Upper lobe of right lung (tissue), 1 donor: ENCODE measurements around the gene ZIK1. TPM values are rescaled to one million over a fixed set of nuclear protein-coding genes. Genes with fewer than 3 reads are reported as not detected.

Source experiments
- ATAC-seq: fragments of 200-7000 bp; cut with Tn5 transposase; one replicate; pipeline ENCODE4 v1.9.1; 2020; ENCODE audit warnings: mild to moderate bottlenecking, moderate library complexity
- DNase-seq: peaks from one replicate; pipeline ENCODE4 v3.0.0-alpha.2; 2020
- H3K27ac ChIP-seq: fragments of 200-600 bp; one replicate; pipeline ENCODE4 v1.8.0; 2022
- H3K27me3 ChIP-seq: fragments of 200-600 bp; one replicate; pipeline ENCODE4 v1.8.0; 2022; ENCODE audit warnings: mild to moderate bottlenecking
- H3K36me3 ChIP-seq: fragments of 200-600 bp; one replicate; pipeline ENCODE4 v1.8.0; 2022
- H3K4me1 ChIP-seq: fragments of 200-600 bp; one replicate; pipeline ENCODE4 v1.8.0; 2022
- H3K4me3 ChIP-seq: fragments of 200-600 bp; one replicate; pipeline ENCODE4 v1.8.0; 2022; ENCODE audit warnings: mild to moderate bottlenecking
- H3K9me3 ChIP-seq: fragments of 200-600 bp; one replicate; pipeline ENCODE4 v1.8.0; 2022
- intact Hi-C: fragments of 100-400 bp; cut with DNase I; formaldehyde crosslinking; loops from one replicate; pipeline ENCODE4 v1.11.0; 2022
- long read RNA-seq: library from polyadenylated mRNA; unstranded; transcript quantifications from one replicate; pipeline ENCODE4 v2.0.0, GENCODE V29; 2021
- total RNA-seq: library from RNA; stranded (reverse); fragmentation: NEBNext Ultra II Directional; extraction: Animal tissue kit (Norgen Biotek cat#: 25700); gene quantifications from one replicate; pipeline ENCODE4 v1.2.1, GENCODE V29; 2021
- TF ChIP-seq, protein P1 (sequence below): fragments of 200-600 bp; IDR thresholded peaks from one replicate; pipeline ENCODE4 v1.8.0; 2022; ENCODE audit warnings: antibody characterized with exemption
- donor health status: DM: no; HTN: yes; CAD: no; lungs with severe emphysema.

Gene ZIK1
- 2.9 TPM for total RNA-seq
- long read RNA-seq, partial matches to known transcripts = 0 of 4 reads
- long read RNA-seq, other reads (novel, unspliced or antisense) = 1 of 4 reads

DNA sequence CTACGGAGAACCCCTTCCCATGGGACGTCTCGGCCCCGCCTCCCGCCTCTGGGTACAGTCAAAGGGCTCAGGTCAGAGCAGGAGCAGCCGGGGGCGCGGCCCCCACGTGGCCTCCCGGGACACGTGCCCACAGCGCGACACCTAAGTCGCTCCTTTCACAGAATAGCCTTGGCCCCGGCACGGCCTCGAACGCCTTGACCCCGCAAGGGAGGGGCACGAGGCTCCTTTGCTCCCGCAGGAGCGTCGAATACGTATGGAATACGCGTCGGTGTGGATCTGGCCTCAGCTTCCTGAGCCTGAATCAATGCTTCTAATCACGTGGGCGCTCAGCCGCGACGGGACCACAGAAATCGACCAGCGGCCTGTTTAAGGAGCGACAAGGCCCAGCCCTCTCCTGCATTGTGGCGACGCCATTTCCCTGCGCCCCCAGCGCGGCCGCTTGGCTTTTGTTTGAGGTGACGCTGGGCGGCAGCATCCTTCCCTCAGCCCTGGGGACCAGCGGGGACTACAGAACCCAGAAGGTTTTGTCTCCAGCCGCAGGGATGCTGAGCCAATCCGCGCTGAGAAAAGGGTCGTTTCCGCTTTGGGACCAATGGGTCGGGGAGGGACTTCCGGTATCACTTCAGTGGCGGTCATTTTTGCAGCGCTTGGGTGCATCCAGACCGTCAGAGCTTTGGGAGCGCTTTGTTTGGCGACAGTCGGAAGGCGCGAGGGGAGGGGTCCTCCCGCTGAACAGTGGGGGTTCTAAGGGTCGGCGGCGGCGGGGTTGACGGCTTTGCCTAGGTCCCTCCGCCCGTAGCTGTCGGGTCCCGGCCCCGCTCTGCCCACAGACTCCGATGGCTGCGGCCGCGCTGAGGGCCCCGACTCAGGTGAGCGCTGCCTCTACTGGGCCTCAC, at the start of gene ZIK1:
Gene ZIK1, plus strand, starts transcription at position 625 of the 896 bp plus-strand sequence. Its CDS starts 212 bp downstream, at position 837.
- H3K36me3 ChIP-seq = no peaks in the 10 kb centered on the region
- peak; percentile 86 for DNase-seq
- peak within 1 kb of the TSS; percentile 33 for H3K27ac ChIP-seq
- TF ChIP-seq, protein P1, sequence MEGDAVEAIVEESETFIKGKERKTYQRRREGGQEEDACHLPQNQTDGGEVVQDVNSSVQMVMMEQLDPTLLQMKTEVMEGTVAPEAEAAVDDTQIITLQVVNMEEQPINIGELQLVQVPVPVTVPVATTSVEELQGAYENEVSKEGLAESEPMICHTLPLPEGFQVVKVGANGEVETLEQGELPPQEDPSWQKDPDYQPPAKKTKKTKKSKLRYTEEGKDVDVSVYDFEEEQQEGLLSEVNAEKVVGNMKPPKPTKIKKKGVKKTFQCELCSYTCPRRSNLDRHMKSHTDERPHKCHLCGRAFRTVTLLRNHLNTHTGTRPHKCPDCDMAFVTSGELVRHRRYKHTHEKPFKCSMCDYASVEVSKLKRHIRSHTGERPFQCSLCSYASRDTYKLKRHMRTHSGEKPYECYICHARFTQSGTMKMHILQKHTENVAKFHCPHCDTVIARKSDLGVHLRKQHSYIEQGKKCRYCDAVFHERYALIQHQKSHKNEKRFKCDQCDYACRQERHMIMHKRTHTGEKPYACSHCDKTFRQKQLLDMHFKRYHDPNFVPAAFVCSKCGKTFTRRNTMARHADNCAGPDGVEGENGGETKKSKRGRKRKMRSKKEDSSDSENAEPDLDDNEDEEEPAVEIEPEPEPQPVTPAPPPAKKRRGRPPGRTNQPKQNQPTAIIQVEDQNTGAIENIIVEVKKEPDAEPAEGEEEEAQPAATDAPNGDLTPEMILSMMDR = no peak
- peak; percentile 93 for ATAC-seq
- H3K4me3 ChIP-seq = peak within 1 kb of the TSS; percentile 65
- peaks cover 25% of the 10 kb centered on the region for H3K9me3 ChIP-seq
- H3K4me1 ChIP-seq = peaks cover 14% of the 10 kb centered on the region
- no peaks in the 10 kb centered on the region for H3K27me3 ChIP-seq
- intact Hi-C loops = no loop called here

DNA sequence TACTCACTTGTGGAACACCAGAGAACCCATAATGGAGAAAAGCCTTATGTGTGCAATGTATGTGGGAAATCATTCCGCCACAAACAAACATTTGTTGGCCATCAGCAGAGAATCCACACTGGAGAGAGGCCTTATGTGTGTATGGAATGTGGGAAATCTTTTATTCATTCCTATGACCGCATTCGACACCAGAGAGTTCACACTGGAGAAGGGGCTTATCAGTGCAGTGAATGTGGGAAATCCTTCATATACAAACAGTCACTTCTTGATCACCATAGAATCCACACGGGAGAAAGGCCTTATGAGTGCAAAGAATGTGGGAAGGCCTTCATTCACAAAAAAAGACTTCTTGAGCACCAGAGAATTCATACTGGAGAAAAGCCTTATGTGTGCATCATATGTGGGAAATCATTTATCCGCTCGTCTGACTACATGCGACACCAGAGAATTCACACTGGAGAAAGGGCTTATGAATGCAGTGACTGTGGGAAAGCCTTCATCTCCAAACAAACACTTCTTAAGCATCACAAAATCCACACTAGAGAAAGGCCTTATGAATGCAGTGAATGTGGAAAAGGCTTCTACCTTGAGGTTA, 45.9 kb upstream of the ZIK1 start:
- H3K9me3 ChIP-seq = peaks cover 100% of the 10 kb centered on the region
- TF ChIP-seq, protein P1 = no peak
- no peak for ATAC-seq

DNA sequence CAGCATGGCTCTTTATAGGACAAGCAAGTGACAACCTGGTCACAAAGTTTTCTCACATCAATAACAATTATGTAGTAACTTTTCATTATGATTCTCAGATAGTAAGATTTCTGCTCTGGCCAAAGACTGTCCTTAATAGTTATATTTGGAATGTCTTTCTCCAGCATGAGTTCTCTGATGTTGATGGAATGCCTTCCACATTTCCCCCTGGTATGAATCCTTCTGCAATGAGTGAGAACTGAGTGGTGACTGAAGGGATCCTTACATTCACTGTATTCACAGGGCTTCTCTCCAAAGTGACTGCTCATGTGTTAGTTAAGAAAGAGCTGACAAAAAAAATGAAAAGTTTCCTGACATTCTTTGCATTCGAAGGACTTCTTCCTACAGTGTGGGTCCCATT, 37.4 kb upstream of the ZIK1 start:
- no peak for DNase-seq
- Histone ChIP-seq H3K36me3 (peaks cover 46% of the 10 kb centered on the region), H3K27me3 (no peaks in the 10 kb centered on the region), H3K27ac (no peak overlapping the region), H3K4me3 (no peak overlapping the region), H3K4me1 (no peaks in the 10 kb centered on the region), H3K9me3 (peaks cover 91% of the 10 kb centered on the region)
- TF ChIP-seq, protein P1 = no peak
- intact Hi-C loops = no loop called here
- no peak for ATAC-seq

More for the DNA sequence above, 45.9 kb upstream of the ZIK1 start:
- intact Hi-C loops = no loop called here
- no peak for DNase-seq
- H3K27me3 ChIP-seq = no peaks in the 10 kb centered on the region
- no peak overlapping the region for H3K27ac ChIP-seq
- no peak overlapping the region for H3K4me3 ChIP-seq
- no peaks in the 10 kb centered on the region for H3K4me1 ChIP-seq
- peaks cover 37% of the 10 kb centered on the region for H3K36me3 ChIP-seq

DNA sequence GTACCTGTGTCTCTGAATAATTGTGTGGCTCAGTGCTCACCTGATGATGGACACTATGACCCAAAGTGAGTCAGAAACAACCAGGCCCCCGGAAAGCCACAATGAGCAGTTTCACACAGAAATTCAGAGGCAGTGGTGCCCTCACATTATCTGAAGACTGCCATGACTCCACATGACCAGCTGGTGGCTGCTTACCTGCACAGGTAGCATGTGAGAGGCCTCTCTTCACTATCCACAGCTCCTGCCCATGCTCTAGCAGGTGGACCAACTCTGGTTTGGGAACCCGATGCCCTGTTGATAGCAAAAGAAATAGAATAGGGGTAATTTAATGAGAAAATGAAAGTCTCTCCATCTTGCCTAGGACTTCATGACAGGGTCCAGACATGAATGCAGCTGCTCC, 31.5 kb upstream of the ZIK1 start:
- H3K4me3 ChIP-seq = no peak overlapping the region
- no peaks in the 10 kb centered on the region for H3K4me1 ChIP-seq
- ATAC-seq = no peak
- intact Hi-C loops = no loop called here
- peaks cover 38% of the 10 kb centered on the region for H3K9me3 ChIP-seq
- H3K36me3 ChIP-seq = peaks cover 67% of the 10 kb centered on the region
- no peak for DNase-seq
- H3K27me3 ChIP-seq = no peaks in the 10 kb centered on the region
- TF ChIP-seq, protein P1 = no peak
- H3K27ac ChIP-seq = no peak overlapping the region

DNA sequence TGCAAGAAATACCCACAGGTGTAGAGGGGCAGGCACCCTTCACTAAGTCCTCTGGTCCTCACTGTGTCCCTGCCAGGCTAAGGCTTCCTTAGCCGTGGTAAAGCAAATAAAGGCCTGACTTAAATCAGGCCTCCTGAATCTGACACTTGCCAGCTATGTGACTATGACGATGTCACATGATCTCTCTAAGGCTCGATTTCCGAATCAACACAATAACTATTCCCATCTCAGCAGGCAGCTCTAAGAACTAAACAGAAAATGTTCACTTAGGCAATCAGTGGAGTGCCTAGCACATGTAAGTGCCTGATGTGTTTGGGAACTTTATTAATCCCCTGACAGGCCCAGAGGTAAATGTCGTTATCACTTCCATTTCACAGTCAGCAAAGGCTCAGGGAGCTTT, 26.3 kb upstream of the ZIK1 start:
- Histone ChIP-seq H3K36me3 (peaks cover 27% of the 10 kb centered on the region), H3K27ac (no peak overlapping the region), H3K4me3 (no peak overlapping the region), H3K4me1 (peaks cover 17% of the 10 kb centered on the region), H3K9me3 (no peaks in the 10 kb centered on the region), H3K27me3 (no peaks in the 10 kb centered on the region)
- DNase-seq = no peak
- intact Hi-C loops = no loop called here
- ATAC-seq = no peak
- TF ChIP-seq, protein P1 = no peak
